ENCODE results near the gene PRICKLE4. TPM values are rescaled to one million over a fixed set of nuclear protein-coding genes. Genes with fewer than 3 reads are reported as not detected.

PRICKLE4 gene
- total and polyA plus RNA-seq, 2 of the 8 experiments (the other 6 are each of a cell fraction or from before 2014, with no cell fraction given), result 0.32 to 1.4 TPM

DNA sequence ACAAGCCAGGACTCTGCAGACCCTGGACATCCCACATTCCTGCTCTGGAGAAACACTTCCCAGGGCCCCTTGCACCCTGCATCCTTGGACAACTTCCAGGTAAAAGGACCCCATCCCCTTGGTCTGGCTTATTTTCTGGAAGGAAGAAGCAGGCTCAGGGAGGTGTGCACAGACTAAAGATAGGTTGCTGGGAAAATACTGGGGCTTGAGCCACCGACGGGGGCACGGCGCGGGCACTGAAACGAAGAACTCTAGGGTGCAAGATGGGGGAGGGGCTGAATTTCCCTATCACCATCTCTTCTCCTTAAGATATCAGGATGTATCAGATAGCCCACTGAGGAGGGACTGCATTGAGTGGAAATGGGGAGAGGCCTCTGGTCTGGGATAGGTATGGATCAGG lies 1.7 kb upstream of the PRICKLE4 start (continued):
- no peak for TF ChIP-seq CHD1 (IDR thresholded peaks at IDR 0.05; ENCODE audit: low read depth, low read length)
- no peak for TF ChIP-seq CBX8 (IDR thresholded peaks at IDR 0.05; ENCODE audit: borderline replicate concordance, low read depth, low read length)
- TF ChIP-seq, protein P1, sequence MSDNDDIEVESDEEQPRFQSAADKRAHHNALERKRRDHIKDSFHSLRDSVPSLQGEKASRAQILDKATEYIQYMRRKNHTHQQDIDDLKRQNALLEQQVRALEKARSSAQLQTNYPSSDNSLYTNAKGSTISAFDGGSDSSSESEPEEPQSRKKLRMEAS (IDR thresholded peaks at IDR 0.05), result no peak
- TF ChIP-seq SUZ12 (IDR thresholded peaks at IDR 0.05; ENCODE audit: low read length), result no peak
- no peak for TF ChIP-seq NANOG (IDR thresholded peaks at IDR 0.05; ENCODE audit: insufficient read depth, low read depth, low read length, poor library complexity, severe bottlenecking)
